HG03460 (cell line): Measurements from ENCODE around the gene GPR149.

Experiments used
- ATAC-seq: cut with Tn5 transposase; IDR thresholded peaks from one replicate; pipeline ENCODE4 v1.9.1; 2021; ENCODE audit not compliant: unreplicated experiment

Gene GPR149

GRCh38 chr3:154345422-154346122, 84.4 kb downstream of the GPR149 start:
- ATAC-seq = no peak

GRCh38 chr3:154338570-154338969, 91.4 kb downstream of the GPR149 start:
- ATAC-seq = no peak

- no peak for ATAC-seq
Measured at GRCh38 chr3:154338008-154338407, 92.0 kb downstream of the GPR149 start.

- no peak for ATAC-seq
Measured at GRCh38 chr3:154334973-154335420, 95.0 kb downstream of the GPR149 start.

GRCh38 chr3:154327871-154328270, 102.1 kb downstream of the GPR149 start:
- no peak for ATAC-seq

GRCh38 chr3:154324919-154325318, 105.1 kb downstream of the GPR149 start:
- no peak for ATAC-seq

GRCh38 chr3:154323891-154324738, 105.9 kb downstream of the GPR149 start, which contains the start of gene DHX36:
DHX36 (minus strand) TSS chr3:154324487; CDS start chr3:154324416, 71 bp downstream.
- peak; percentile 96 for ATAC-seq

- ATAC-seq = no peak
Measured at GRCh38 chr3:154316974-154317767, 112.8 kb downstream of the GPR149 start.

GRCh38 chr3:154314152-154314551, 115.8 kb downstream of the GPR149 start:
- ATAC-seq = no peak

- ATAC-seq = no peak
Measured at GRCh38 chr3:154310840-154311239, 119.2 kb downstream of the GPR149 start.

- ATAC-seq = no peak
Measured at GRCh38 chr3:154307363-154307762, 122.6 kb downstream of the GPR149 start.

GRCh38 chr3:154304936-154305335, 125.1 kb downstream of the GPR149 start:
- ATAC-seq = peak; percentile 48

- ATAC-seq = no peak
Measured at GRCh38 chr3:154304116-154304786, 125.7 kb downstream of the GPR149 start.

- ATAC-seq = no peak
Measured at GRCh38 chr3:154301561-154301960, 128.4 kb downstream of the GPR149 start.

- ATAC-seq = no peak
Measured at GRCh38 chr3:154294016-154294415, 136.0 kb downstream of the GPR149 start.

- ATAC-seq = no peak
Measured at GRCh38 chr3:154290187-154290586, 139.8 kb downstream of the GPR149 start.
